Peyer's patch (tissue), 4 donors: Measurements from ENCODE around the gene EDN2. TPM values are rescaled to one million over a fixed set of nuclear protein-coding genes. Genes with fewer than 3 reads are reported as not detected.

Source experiments
- DNase-seq, 3 donors: peaks; one replicate each; pipeline ENCODE4 v3.0.0-alpha.2; 2017 to 2019
- H3K27ac ChIP-seq, 4 donors: fragments of 200-600 bp; sonication (generic); one replicate each; pipeline ENCODE4 v1.5.1; 2016 to 2019
- H3K27me3 ChIP-seq, 2 donors: fragments of 200-600 bp; sonication (generic); one replicate each; pipeline ENCODE4 v1.5.1; 2019
- H3K36me3 ChIP-seq, 3 donors: fragments of 200-600 bp; sonication (generic); one replicate each; pipeline ENCODE4 v1.5.1; 2016 to 2019
- H3K4me1 ChIP-seq, 4 donors: fragments of 200-600 bp; sonication (generic); one replicate each; pipeline ENCODE4 v1.5.1; 2016 to 2019
- H3K4me3 ChIP-seq, 4 donors: fragments of 200-600 bp; sonication (generic); 1 replicate in 3 of 4; 2 replicates in 1 of 4; pipeline ENCODE4 v1.5.1; 2016 to 2019; ENCODE audit warnings: mild to moderate bottlenecking in 1 of 4
- H3K9me3 ChIP-seq, 4 donors: fragments of 200-600 bp; sonication (generic); one replicate each; pipeline ENCODE4 v1.5.1; 2016 to 2019; ENCODE audit warnings: mild to moderate bottlenecking in 1 of 4
- POLR2A ChIP-seq, 2 donors: fragments of 450-650 bp; IDR thresholded peaks; one replicate each; pipeline ENCODE4 v1.5.1; 2017; ENCODE audit warnings: antibody characterized with exemption in 2 of 2, mild to moderate bottlenecking in 2 of 2, moderate library complexity in 2 of 2
- total RNA-seq, 4 donors: library from RNA; depleted of rRNA; stranded (reverse); fragments of >200 nt; gene quantifications; one replicate each; pipeline ENCODE4 v1.1.0, GENCODE V29; 2016
- TF ChIP-seq, protein P1 (sequence below), 6 experiments: fragments of 450-650 bp in 4 of 6; fragments of 200-600 bp in 2 of 6; sonication (generic) in 1 of 6; IDR thresholded peaks; one replicate each; pipeline ENCODE4 v1.5.1; 2017 to 2019; ENCODE audit warnings: antibody characterized with exemption in 6 of 6, mild to moderate bottlenecking in 3 of 6, moderate library complexity in 1 of 6

The EDN2 gene
- total RNA-seq, 4 donors from 2014 or later: 43.2 to 75.0 (median 49.1) TPM; not detected in 1

DNA sequence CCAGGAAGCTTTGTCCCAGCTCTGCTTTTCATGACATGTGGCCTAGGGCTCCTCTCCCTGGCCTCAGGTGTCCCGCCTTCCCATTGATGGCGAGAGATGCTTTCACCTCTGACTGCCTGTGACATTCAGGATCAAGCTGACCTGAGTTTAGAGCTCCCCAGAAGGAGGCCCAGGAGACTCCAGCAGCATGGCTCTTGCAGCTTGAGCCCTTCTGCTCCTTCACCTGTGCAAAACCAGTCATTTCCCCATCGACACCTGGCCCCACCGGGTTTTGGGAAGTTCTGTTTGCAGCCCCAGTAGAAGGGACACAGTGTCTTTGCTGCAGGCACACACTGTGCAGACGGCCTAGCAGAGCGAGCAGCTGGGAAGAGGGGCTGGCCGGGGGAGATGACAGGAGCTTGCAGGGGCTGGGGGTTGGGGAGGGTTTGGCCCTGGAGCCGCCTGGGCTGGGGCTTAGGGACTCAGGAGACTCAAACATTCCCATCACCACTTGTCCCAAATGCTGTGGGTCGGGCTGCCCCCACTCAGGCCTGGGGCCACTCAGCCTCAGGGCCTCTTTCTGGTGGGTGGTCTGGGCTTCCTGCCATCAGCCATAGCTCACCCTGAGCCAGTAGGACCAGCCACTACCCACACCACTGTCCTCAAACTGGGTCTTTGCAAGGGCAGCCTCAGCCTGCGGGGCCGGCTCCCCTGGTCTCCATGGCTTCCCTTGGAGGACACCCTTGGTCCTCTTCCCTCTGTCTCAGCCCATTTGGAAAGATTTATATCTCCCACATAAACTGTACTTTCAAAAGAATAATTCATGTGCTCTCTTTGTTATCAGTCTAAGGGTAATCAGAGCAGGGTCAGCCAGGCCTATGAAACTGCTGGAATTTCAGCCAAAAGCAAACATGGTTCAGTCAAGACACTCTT, 3.8 kb upstream of the EDN2 start:
- no peaks in the 10 kb centered on the region for H3K27me3 ChIP-seq
- H3K9me3 ChIP-seq: no peaks in the 10 kb centered on the region
- H3K27ac ChIP-seq: no peak overlapping the region
- DNase-seq: no peak
- H3K4me1 ChIP-seq: peaks cover 0 to 21% (median 0%) of the 10 kb centered on the region in 4 donors
- H3K36me3 ChIP-seq: no peaks in the 10 kb centered on the region
- TF ChIP-seq POLR2A (IDR thresholded peaks at IDR 0.05): no peak
- TF ChIP-seq, protein P1, sequence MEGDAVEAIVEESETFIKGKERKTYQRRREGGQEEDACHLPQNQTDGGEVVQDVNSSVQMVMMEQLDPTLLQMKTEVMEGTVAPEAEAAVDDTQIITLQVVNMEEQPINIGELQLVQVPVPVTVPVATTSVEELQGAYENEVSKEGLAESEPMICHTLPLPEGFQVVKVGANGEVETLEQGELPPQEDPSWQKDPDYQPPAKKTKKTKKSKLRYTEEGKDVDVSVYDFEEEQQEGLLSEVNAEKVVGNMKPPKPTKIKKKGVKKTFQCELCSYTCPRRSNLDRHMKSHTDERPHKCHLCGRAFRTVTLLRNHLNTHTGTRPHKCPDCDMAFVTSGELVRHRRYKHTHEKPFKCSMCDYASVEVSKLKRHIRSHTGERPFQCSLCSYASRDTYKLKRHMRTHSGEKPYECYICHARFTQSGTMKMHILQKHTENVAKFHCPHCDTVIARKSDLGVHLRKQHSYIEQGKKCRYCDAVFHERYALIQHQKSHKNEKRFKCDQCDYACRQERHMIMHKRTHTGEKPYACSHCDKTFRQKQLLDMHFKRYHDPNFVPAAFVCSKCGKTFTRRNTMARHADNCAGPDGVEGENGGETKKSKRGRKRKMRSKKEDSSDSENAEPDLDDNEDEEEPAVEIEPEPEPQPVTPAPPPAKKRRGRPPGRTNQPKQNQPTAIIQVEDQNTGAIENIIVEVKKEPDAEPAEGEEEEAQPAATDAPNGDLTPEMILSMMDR (IDR thresholded peaks at IDR 0.05): no peak
- H3K4me3 ChIP-seq: no peak overlapping the region

DNA sequence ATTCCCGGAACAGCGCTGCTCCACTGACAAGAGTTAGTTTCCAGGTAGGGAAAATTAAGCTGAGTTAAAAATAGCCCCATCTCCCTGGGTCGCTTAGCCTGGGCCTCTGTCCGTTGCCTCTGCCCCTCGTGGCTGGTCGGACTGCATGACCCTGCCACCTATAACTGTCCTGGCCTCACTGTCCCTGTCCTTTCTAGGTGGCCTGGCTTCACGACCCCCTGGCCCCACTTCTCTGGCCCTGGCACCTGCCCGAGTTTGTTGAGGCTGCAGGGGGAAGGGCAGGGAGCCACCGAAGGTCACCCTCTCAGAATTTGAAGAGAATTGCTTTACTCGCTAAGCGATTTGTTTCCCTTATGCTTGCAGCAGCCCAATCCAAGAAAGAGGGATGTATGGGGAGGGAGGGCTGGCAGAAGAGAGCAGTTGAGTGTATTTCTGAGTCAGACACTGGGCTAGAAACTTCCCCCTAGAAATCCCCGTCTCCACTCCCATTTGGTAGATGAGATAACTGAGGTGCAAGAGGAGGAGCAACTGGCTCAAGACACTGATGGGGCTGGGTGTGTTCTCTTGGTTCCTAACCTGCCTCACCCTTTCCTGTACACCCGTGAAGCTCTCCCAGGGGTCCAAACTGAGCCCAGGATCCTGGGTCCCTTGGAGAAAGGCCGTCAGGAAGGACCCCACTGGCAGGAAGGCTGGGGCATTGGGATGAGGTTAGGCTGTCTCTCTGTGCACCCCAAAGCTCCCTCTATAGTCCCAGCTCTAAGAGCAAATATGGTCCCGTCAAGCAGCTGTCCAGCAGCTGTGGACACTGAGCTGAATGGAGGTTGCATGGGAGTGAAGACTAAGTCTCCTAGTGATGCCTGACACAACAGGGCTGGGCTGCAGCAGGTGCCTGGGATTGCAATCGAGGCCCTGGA, 2.9 kb upstream of the EDN2 start:
- no peak for TF ChIP-seq POLR2A (IDR thresholded peaks at IDR 0.05)
- TF ChIP-seq, protein P1 (IDR thresholded peaks at IDR 0.05): no peak
- Histone ChIP-seq H3K27me3 (no peaks in the 10 kb centered on the region), H3K36me3 (no peaks in the 10 kb centered on the region), H3K4me3 (no peak overlapping the region), H3K27ac (no peak overlapping the region), H3K4me1 (peaks cover 0 to 25% (median 0%) of the 10 kb centered on the region in 4 donors), H3K9me3 (no peaks in the 10 kb centered on the region)
- no peak for DNase-seq

DNA sequence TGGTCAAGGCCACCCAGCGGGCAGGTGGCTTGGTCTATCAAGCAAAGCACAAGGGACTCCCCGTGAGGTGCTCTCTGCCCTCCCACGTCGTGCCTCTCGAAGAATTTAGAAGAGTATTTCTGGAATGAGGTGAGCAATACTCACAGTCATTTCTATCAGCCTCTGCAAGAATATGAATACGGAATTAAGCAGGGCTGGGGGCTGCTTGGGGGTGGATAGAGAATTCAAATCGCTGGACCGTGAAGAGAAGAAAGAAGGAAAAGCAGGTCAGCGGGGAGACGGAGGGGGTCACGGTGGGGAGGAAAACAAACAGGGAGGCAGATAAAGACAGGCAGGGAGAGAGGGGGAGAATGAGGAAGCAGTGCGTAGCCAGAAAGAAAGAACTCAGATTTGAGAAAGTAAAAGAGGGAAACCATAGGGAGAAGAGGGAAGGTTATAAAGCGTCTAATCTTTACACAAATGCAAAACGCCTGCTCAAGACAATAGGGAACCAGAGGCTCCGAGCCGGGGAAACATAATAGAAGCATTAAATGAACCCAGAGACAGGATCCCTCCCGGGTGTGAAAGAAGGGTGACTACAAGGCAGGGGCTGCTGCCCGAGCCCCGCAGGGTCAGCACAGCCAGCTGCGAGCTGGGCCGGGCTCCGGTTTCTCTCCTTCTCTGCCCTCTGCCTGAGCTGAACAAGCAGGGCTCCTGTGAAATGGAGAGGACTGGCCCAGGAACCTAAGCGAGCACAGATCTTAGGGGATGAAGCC, 2.1 kb upstream of the EDN2 start:
- H3K27ac ChIP-seq: no peak overlapping the region

DNA sequence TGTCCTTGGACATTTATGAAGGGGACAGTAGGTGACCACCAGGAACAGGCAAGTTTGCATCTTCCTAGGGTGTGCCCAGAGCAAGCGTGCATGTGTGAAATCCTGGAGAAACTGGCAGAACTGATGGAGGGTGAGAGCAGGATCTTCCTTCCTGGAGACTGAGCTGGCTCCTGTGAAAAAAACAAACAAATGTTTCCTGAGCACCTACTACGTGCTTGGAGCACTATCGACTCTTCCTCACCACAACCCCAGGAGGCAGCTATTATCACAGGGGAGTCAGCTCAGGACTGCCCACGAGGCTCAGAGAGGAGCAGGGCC, 1.5 kb upstream of the EDN2 start:
- no peaks in the 10 kb centered on the region for H3K27me3 ChIP-seq
- TF ChIP-seq, protein P1 (IDR thresholded peaks at IDR 0.05): no peak
- no peak for TF ChIP-seq POLR2A (IDR thresholded peaks at IDR 0.05)
- peaks cover 0 to 35% (median 0%) of the 10 kb centered on the region in 4 donors for H3K4me1 ChIP-seq
- H3K4me3 ChIP-seq: no peak overlapping the region
- H3K9me3 ChIP-seq: no peaks in the 10 kb centered on the region
- peak in 1 of 3 donors; percentile 31 for DNase-seq
- H3K27ac ChIP-seq: peak overlapping the region in 1 of 4 donors; percentile 90
- no peaks in the 10 kb centered on the region for H3K36me3 ChIP-seq

More for the DNA sequence above, 2.1 kb upstream of the EDN2 start:
- H3K4me3 ChIP-seq: no peak overlapping the region
- H3K36me3 ChIP-seq: no peaks in the 10 kb centered on the region
- H3K27me3 ChIP-seq: no peaks in the 10 kb centered on the region
- no peak for DNase-seq
- peaks cover 0 to 32% (median 0%) of the 10 kb centered on the region in 4 donors for H3K4me1 ChIP-seq
- no peaks in the 10 kb centered on the region for H3K9me3 ChIP-seq
- TF ChIP-seq POLR2A (IDR thresholded peaks at IDR 0.05): no peak
- TF ChIP-seq, protein P1 (IDR thresholded peaks at IDR 0.05): no peak

DNA sequence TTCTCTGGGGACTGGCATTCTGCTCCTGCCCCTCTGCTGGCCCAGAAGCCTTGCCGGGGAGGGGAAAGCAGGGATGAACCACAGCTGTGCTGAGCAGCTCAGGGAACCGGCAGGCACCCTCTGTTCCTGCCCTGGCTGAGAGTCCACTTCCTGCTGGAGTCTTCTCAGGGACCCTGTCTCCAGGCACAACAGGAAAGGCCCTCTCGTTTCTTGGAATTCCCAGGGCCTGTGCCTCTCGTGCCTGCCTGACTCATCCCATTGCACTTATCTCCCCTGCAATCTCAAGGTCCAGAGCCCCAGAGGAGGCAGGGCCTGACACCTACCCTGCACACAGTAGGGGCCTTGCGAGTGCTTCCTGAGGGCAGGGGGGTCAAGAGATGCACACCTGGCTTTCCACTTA, 1.1 kb upstream of the EDN2 start:
- DNase-seq: peak in 2 of 3 donors; percentile 58 to 70
- H3K9me3 ChIP-seq: no peaks in the 10 kb centered on the region
- H3K27me3 ChIP-seq: no peaks in the 10 kb centered on the region
- peaks cover 0 to 39% (median 0%) of the 10 kb centered on the region in 4 donors for H3K4me1 ChIP-seq
- no peaks in the 10 kb centered on the region for H3K36me3 ChIP-seq
- H3K4me3 ChIP-seq: no peak overlapping the region
- no peak for TF ChIP-seq POLR2A (IDR thresholded peaks at IDR 0.05)
- H3K27ac ChIP-seq: peak overlapping the region in 1 of 4 donors; percentile 90
